ENCODE results near the gene HSFX4. TPM values are rescaled to one million over a fixed set of nuclear protein-coding genes. Genes with fewer than 3 reads are reported as not detected.
"Not testable (repeated sequence)": the region's sequence is repeated elsewhere in the genome, so short reads cannot be mapped to it uniquely, and the experiment has no call there.

The HSFX4 gene
- polyA plus RNA-seq (2013), result 0.08 TPM

- H3K27me3 ChIP-seq (replicated peaks in 2 of 5; ENCODE audit: control insufficient read depth in 4 of 5, insufficient read depth in 5 of 5, low read length in 4 of 5); H3K27ac ChIP-seq (ENCODE audit: insufficient read depth in 1 of 2, low read depth in 1 of 2, low read length in 2 of 2, poor library complexity in 1 of 2, severe bottlenecking in 2 of 2); H3K36me3 ChIP-seq (ENCODE audit: control insufficient read depth in 4 of 4, insufficient read depth in 4 of 4, low read length in 3 of 4); H3K9me3 ChIP-seq (ENCODE audit: control extremely low read depth in 1 of 5, control insufficient read depth in 4 of 5, insufficient read depth in 2 of 5, low read depth in 1 of 5, low read length in 4 of 5); POLR2A ChIA-PET; CTCF ChIA-PET; DNase-seq; H3K4me1 ChIP-seq (ENCODE audit: control extremely low read depth in 1 of 4, control insufficient read depth in 4 of 4, insufficient read depth in 4 of 4, low read length in 3 of 4); H3K4me3 ChIP-seq (ENCODE audit: control insufficient read depth in 1 of 7, extremely low read depth in 1 of 7, insufficient read depth in 4 of 7, low read depth in 2 of 7, low read length in 6 of 7): not testable (repeated sequence)
- WGBS (ENCODE audit: insufficient coverage), result no CpG with 5 or more reads among the region's 7 CpGs
Observed at GRCh38 chrX:149929400-149929799, at the start of gene HSFX4. Gene HSFX4, plus strand, starts transcription at chrX:149929573. Its CDS starts 72 bp downstream, at chrX:149929645.

- no peak for DNase-seq
- ChIA-PET CTCF (no interaction called here), POLR2A (no interaction called here)
- 91% methylated on average over 23 of the region's 33 CpGs for WGBS (ENCODE audit: insufficient coverage)
- Histone ChIP-seq H3K4me1 (ENCODE audit: control extremely low read depth in 1 of 4, control insufficient read depth in 4 of 4, insufficient read depth in 4 of 4, low read length in 3 of 4) (no peaks in the 10 kb centered on the region), H3K36me3 (ENCODE audit: control insufficient read depth in 4 of 4, insufficient read depth in 4 of 4, low read length in 3 of 4) (no peaks in the 10 kb centered on the region), H3K9me3 (ENCODE audit: control extremely low read depth in 1 of 5, control insufficient read depth in 4 of 5, insufficient read depth in 2 of 5, low read depth in 1 of 5, low read length in 4 of 5) (no peaks in the 10 kb centered on the region), H3K27ac (ENCODE audit: insufficient read depth in 1 of 2, low read depth in 1 of 2, low read length in 2 of 2, poor library complexity in 1 of 2, severe bottlenecking in 2 of 2) (no peak within 1 kb of the TSS), H3K4me3 (ENCODE audit: control insufficient read depth in 1 of 7, extremely low read depth in 1 of 7, insufficient read depth in 4 of 7, low read depth in 2 of 7, low read length in 6 of 7) (no peak within 1 kb of the TSS), H3K27me3 (replicated peaks in 2 of 5; ENCODE audit: control insufficient read depth in 4 of 5, insufficient read depth in 5 of 5, low read length in 4 of 5) (no peaks in the 10 kb centered on the region)
Observed at GRCh38 chrX:149881081-149881711, 48.2 kb upstream of the HSFX4 start, which contains the start of gene MAGEA8. Gene MAGEA8, plus strand, starts transcription at chrX:149881183. Its CDS starts 3,090 bp downstream, at chrX:149884273.

GRCh38 chrX:149890828-149891227, 38.5 kb upstream of the HSFX4 start:
- POLR2A ChIA-PET; H3K36me3 ChIP-seq (ENCODE audit: control insufficient read depth in 4 of 4, insufficient read depth in 4 of 4, low read length in 3 of 4); H3K27me3 ChIP-seq (replicated peaks in 2 of 5; ENCODE audit: control insufficient read depth in 4 of 5, insufficient read depth in 5 of 5, low read length in 4 of 5); H3K27ac ChIP-seq (ENCODE audit: insufficient read depth in 1 of 2, low read depth in 1 of 2, low read length in 2 of 2, poor library complexity in 1 of 2, severe bottlenecking in 2 of 2); H3K4me3 ChIP-seq (ENCODE audit: control insufficient read depth in 1 of 7, extremely low read depth in 1 of 7, insufficient read depth in 4 of 7, low read depth in 2 of 7, low read length in 6 of 7); DNase-seq; H3K4me1 ChIP-seq (ENCODE audit: control extremely low read depth in 1 of 4, control insufficient read depth in 4 of 4, insufficient read depth in 4 of 4, low read length in 3 of 4); H3K9me3 ChIP-seq (ENCODE audit: control extremely low read depth in 1 of 5, control insufficient read depth in 4 of 5, insufficient read depth in 2 of 5, low read depth in 1 of 5, low read length in 4 of 5); CTCF ChIA-PET: not testable (repeated sequence)
- WGBS (ENCODE audit: insufficient coverage), result no CpG with 5 or more reads among the region's 2 CpGs

- ChIA-PET CTCF (interaction anchor here (0.7 kb wide), 1 partner anchor 19 kb away, joined by 3 read pairs; no protein-coding TSS in a partner anchor), POLR2A (no interaction called here)
- Histone ChIP-seq H3K36me3 (ENCODE audit: control insufficient read depth in 4 of 4, insufficient read depth in 4 of 4, low read length in 3 of 4) (no peaks in the 10 kb centered on the region), H3K9me3 (ENCODE audit: control extremely low read depth in 1 of 5, control insufficient read depth in 4 of 5, insufficient read depth in 2 of 5, low read depth in 1 of 5, low read length in 4 of 5) (no peaks in the 10 kb centered on the region), H3K4me1 (ENCODE audit: control extremely low read depth in 1 of 4, control insufficient read depth in 4 of 4, insufficient read depth in 4 of 4, low read length in 3 of 4) (no peaks in the 10 kb centered on the region), H3K27me3 (replicated peaks in 2 of 5; ENCODE audit: control insufficient read depth in 4 of 5, insufficient read depth in 5 of 5, low read length in 4 of 5) (peaks cover 0 to 3% (median 0%) of the 10 kb centered on the region in 5 experiments), H3K27ac (ENCODE audit: insufficient read depth in 1 of 2, low read depth in 1 of 2, low read length in 2 of 2, poor library complexity in 1 of 2, severe bottlenecking in 2 of 2) (no peak overlapping the region), H3K4me3 (ENCODE audit: control insufficient read depth in 1 of 7, extremely low read depth in 1 of 7, insufficient read depth in 4 of 7, low read depth in 2 of 7, low read length in 6 of 7) (no peak overlapping the region)
- no CpG with 5 or more reads among the region's 1 CpG for WGBS (ENCODE audit: insufficient coverage)
- DNase-seq, result no peak
Observed at GRCh38 chrX:149898554-149898953, 30.8 kb upstream of the HSFX4 start.

- CTCF ChIA-PET, result interaction anchor here (0.7 to 1.2 kb wide), 2 partner anchors 16 to 34 kb away, joined by 3 read pairs; partner anchors contain the start of gene EOLA2
- no peak for DNase-seq
- Histone ChIP-seq H3K9me3 (ENCODE audit: control extremely low read depth in 1 of 5, control insufficient read depth in 4 of 5, insufficient read depth in 2 of 5, low read depth in 1 of 5, low read length in 4 of 5) (no peaks in the 10 kb centered on the region), H3K36me3 (ENCODE audit: control insufficient read depth in 4 of 4, insufficient read depth in 4 of 4, low read length in 3 of 4) (no peaks in the 10 kb centered on the region), H3K4me1 (ENCODE audit: control extremely low read depth in 1 of 4, control insufficient read depth in 4 of 4, insufficient read depth in 4 of 4, low read length in 3 of 4) (peaks cover 0 to 2% (median 0%) of the 10 kb centered on the region in 4 experiments), H3K27ac (ENCODE audit: insufficient read depth in 1 of 2, low read depth in 1 of 2, low read length in 2 of 2, poor library complexity in 1 of 2, severe bottlenecking in 2 of 2) (no peak overlapping the region), H3K4me3 (ENCODE audit: control insufficient read depth in 1 of 7, extremely low read depth in 1 of 7, insufficient read depth in 4 of 7, low read depth in 2 of 7, low read length in 6 of 7) (peak overlapping the region in 5 of 7 experiments; percentile 4 to 64 (median 31)), H3K27me3 (replicated peaks in 2 of 5; ENCODE audit: control insufficient read depth in 4 of 5, insufficient read depth in 5 of 5, low read length in 4 of 5) (peaks cover 0 to 2% (median 0%) of the 10 kb centered on the region in 5 experiments)
- 24% methylated on average over 3 of the region's 6 CpGs for WGBS (ENCODE audit: insufficient coverage)
- POLR2A ChIA-PET, result no interaction called here
Observed at GRCh38 chrX:149903889-149904748, 25.3 kb upstream of the HSFX4 start.

GRCh38 chrX:149908308-149908707, 21.1 kb upstream of the HSFX4 start:
- no peak for DNase-seq
- WGBS (ENCODE audit: insufficient coverage), result no CpG with 5 or more reads among the region's 3 CpGs
- H3K9me3 ChIP-seq (ENCODE audit: control extremely low read depth in 1 of 5, control insufficient read depth in 4 of 5, insufficient read depth in 2 of 5, low read depth in 1 of 5, low read length in 4 of 5), result no peaks in the 10 kb centered on the region
- no peak overlapping the region for H3K27ac ChIP-seq (ENCODE audit: insufficient read depth in 1 of 2, low read depth in 1 of 2, low read length in 2 of 2, poor library complexity in 1 of 2, severe bottlenecking in 2 of 2)
- H3K4me1 ChIP-seq (ENCODE audit: control extremely low read depth in 1 of 4, control insufficient read depth in 4 of 4, insufficient read depth in 4 of 4, low read length in 3 of 4), result peaks cover 0 to 2% (median 0%) of the 10 kb centered on the region in 4 experiments
- ChIA-PET POLR2A (no interaction called here), CTCF (no interaction called here)
- no peaks in the 10 kb centered on the region for H3K36me3 ChIP-seq (ENCODE audit: control insufficient read depth in 4 of 4, insufficient read depth in 4 of 4, low read length in 3 of 4)
- no peaks in the 10 kb centered on the region for H3K27me3 ChIP-seq (replicated peaks in 2 of 5; ENCODE audit: control insufficient read depth in 4 of 5, insufficient read depth in 5 of 5, low read length in 4 of 5)
- H3K4me3 ChIP-seq (ENCODE audit: control insufficient read depth in 1 of 7, extremely low read depth in 1 of 7, insufficient read depth in 4 of 7, low read depth in 2 of 7, low read length in 6 of 7), result no peak overlapping the region

- H3K27ac ChIP-seq (ENCODE audit: insufficient read depth in 1 of 2, low read depth in 1 of 2, low read length in 2 of 2, poor library complexity in 1 of 2, severe bottlenecking in 2 of 2), result no peak overlapping the region
- H3K4me1 ChIP-seq (ENCODE audit: control extremely low read depth in 1 of 4, control insufficient read depth in 4 of 4, insufficient read depth in 4 of 4, low read length in 3 of 4), result peaks cover 0 to 2% (median 0%) of the 10 kb centered on the region in 4 experiments
- no peaks in the 10 kb centered on the region for H3K27me3 ChIP-seq (replicated peaks in 2 of 5; ENCODE audit: control insufficient read depth in 4 of 5, insufficient read depth in 5 of 5, low read length in 4 of 5)
- ChIA-PET POLR2A (interaction anchor here (0.6 kb wide), 1 partner anchor 1346 kb away, joined by 3 read pairs; no protein-coding TSS in a partner anchor), CTCF (no interaction called here)
- no peak for DNase-seq
- H3K9me3 ChIP-seq (ENCODE audit: control extremely low read depth in 1 of 5, control insufficient read depth in 4 of 5, insufficient read depth in 2 of 5, low read depth in 1 of 5, low read length in 4 of 5), result no peaks in the 10 kb centered on the region
- no peaks in the 10 kb centered on the region for H3K36me3 ChIP-seq (ENCODE audit: control insufficient read depth in 4 of 4, insufficient read depth in 4 of 4, low read length in 3 of 4)
- no peak overlapping the region for H3K4me3 ChIP-seq (ENCODE audit: control insufficient read depth in 1 of 7, extremely low read depth in 1 of 7, insufficient read depth in 4 of 7, low read depth in 2 of 7, low read length in 6 of 7)
Observed at GRCh38 chrX:149908727-149909126, 20.6 kb upstream of the HSFX4 start.

Data from common myeloid progenitor, CD34-positive (primary cell).